SK-N-SH (cell line): ENCODE measurements around the gene NPAS3.

Source experiments
- TF ChIP-seq, protein P1 (sequence below): fragments of 200-600 bp; sonication (generic); IDR thresholded peaks from 2 replicates; pipeline ENCODE4 v1.6.1; 2017; ENCODE audit warnings: antibody characterized with exemption, mild to moderate bottlenecking, moderate library complexity
- TF ChIP-seq, protein P2 (sequence below): fragments of 150-350 bp; IDR thresholded peaks from 2 replicates; pipeline ENCODE4 v1.6.1; 2017; ENCODE audit warnings: antibody characterized with exemption, low read length, low read depth, borderline replicate concordance

DNA sequence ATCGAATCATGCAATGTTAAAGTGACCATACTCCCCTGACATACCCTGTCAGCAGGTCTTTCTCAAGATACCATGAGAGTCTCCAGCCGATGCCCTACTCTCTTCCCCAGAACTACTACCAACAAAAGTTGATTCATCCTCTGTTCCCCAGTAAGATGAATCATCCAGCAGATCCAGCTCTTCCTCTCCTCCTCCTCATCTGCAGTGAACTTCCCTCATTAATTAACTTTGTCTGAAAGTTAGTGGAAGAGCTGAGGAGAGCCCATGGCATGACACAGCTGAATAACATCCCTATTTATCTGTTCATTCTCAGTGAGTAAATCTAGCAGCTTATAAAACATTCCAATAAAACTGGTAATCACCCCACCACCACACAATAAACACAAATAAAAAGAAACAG is 798.8 kb downstream of the NPAS3 start:
- TF ChIP-seq, protein P1, sequence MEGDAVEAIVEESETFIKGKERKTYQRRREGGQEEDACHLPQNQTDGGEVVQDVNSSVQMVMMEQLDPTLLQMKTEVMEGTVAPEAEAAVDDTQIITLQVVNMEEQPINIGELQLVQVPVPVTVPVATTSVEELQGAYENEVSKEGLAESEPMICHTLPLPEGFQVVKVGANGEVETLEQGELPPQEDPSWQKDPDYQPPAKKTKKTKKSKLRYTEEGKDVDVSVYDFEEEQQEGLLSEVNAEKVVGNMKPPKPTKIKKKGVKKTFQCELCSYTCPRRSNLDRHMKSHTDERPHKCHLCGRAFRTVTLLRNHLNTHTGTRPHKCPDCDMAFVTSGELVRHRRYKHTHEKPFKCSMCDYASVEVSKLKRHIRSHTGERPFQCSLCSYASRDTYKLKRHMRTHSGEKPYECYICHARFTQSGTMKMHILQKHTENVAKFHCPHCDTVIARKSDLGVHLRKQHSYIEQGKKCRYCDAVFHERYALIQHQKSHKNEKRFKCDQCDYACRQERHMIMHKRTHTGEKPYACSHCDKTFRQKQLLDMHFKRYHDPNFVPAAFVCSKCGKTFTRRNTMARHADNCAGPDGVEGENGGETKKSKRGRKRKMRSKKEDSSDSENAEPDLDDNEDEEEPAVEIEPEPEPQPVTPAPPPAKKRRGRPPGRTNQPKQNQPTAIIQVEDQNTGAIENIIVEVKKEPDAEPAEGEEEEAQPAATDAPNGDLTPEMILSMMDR = no peak
- TF ChIP-seq, protein P2, sequence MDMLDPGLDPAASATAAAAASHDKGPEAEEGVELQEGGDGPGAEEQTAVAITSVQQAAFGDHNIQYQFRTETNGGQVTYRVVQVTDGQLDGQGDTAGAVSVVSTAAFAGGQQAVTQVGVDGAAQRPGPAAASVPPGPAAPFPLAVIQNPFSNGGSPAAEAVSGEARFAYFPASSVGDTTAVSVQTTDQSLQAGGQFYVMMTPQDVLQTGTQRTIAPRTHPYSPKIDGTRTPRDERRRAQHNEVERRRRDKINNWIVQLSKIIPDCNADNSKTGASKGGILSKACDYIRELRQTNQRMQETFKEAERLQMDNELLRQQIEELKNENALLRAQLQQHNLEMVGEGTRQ = no peak
